ENCODE measurements around the gene RPL13A. TPM values are rescaled to one million over a fixed set of nuclear protein-coding genes. Genes with fewer than 3 reads are reported as not detected.
"Not testable (repeated sequence)": the region's sequence is repeated elsewhere in the genome, so short reads cannot be mapped to it uniquely, and the experiment has no call there.

The RPL13A gene
- total RNA-seq, 6 experiments from 2014 or later: 2,015 to 2,373 (median 2,179) TPM

GRCh38 chr19:49441960-49442350 lies 45.5 kb upstream of the RPL13A start:
- H3K27me3 Mint-ChIP-seq (ENCODE audit: insufficient read depth): peaks cover 38% of the 10 kb centered on the region
- H3K4me3 Mint-ChIP-seq: peak overlapping the region; percentile 81; the same call in 1 of the 2 replicates
- no peaks in the 10 kb centered on the region for H3K9me3 Mint-ChIP-seq
- 0 out of 2 replicates have a peak, but pooled peaks cover 7% of the 10 kb centered on the region for H3K36me3 Mint-ChIP-seq (ENCODE audit: low read depth)
- no peak for DNase-seq
- TF ChIP-seq CTCF (IDR thresholded peaks at IDR 0.05): no peak
- H3K27ac Mint-ChIP-seq: no peak overlapping the region
- H3K4me1 Mint-ChIP-seq (ENCODE audit: low read depth): peaks cover 32% of the 10 kb centered on the region

GRCh38 chr19:49442354-49442753 lies 45.1 kb upstream of the RPL13A start:
- no peak for DNase-seq
- H3K9me3 Mint-ChIP-seq: no peaks in the 10 kb centered on the region
- no peak for TF ChIP-seq CTCF (IDR thresholded peaks at IDR 0.05)
- H3K27ac Mint-ChIP-seq: no peak overlapping the region
- H3K36me3 Mint-ChIP-seq (ENCODE audit: low read depth): peaks cover 7% of the 10 kb centered on the region; the same call in 1 of the 2 replicates
- peak overlapping the region; percentile 81 for H3K4me3 Mint-ChIP-seq
- H3K4me1 Mint-ChIP-seq (ENCODE audit: low read depth): peaks cover 32% of the 10 kb centered on the region
- H3K27me3 Mint-ChIP-seq (ENCODE audit: insufficient read depth): peaks cover 36% of the 10 kb centered on the region

- Mint-ChIP-seq H3K36me3 (ENCODE audit: low read depth) (peaks cover 7% of the 10 kb centered on the region; the same call in 1 of the 2 replicates), H3K4me3 (peak overlapping the region; percentile 81), H3K4me1 (ENCODE audit: low read depth) (peaks cover 32% of the 10 kb centered on the region), H3K9me3 (no peaks in the 10 kb centered on the region), H3K27me3 (ENCODE audit: insufficient read depth) (peaks cover 31% of the 10 kb centered on the region), H3K27ac (no peak overlapping the region)
- no peak for TF ChIP-seq CTCF (IDR thresholded peaks at IDR 0.05)
- DNase-seq: peak; percentile 80
These were observed 44.5 kb upstream of the RPL13A start for GRCh38 chr19:49442771-49443365.

- Mint-ChIP-seq H3K36me3 (ENCODE audit: low read depth) (peaks cover 13% of the 10 kb centered on the region; the same call in 1 of the 2 replicates), H3K4me3 (peak overlapping the region; percentile 81), H3K27ac (no peak overlapping the region), H3K4me1 (ENCODE audit: low read depth) (peaks cover 36% of the 10 kb centered on the region), H3K9me3 (no peaks in the 10 kb centered on the region), H3K27me3 (ENCODE audit: insufficient read depth) (peaks cover 27% of the 10 kb centered on the region)
- TF ChIP-seq CTCF (IDR thresholded peaks at IDR 0.05): peak; percentile 89
- peak; percentile 87 for DNase-seq
These were observed 43.9 kb upstream of the RPL13A start for GRCh38 chr19:49443366-49444099.

- H3K4me3 Mint-ChIP-seq: peak overlapping the region; percentile 81
- H3K36me3 Mint-ChIP-seq (ENCODE audit: low read depth): peaks cover 14% of the 10 kb centered on the region; the same call in 1 of the 2 replicates
- peaks cover 38% of the 10 kb centered on the region for H3K4me1 Mint-ChIP-seq (ENCODE audit: low read depth)
- DNase-seq, H3K27ac Mint-ChIP-seq, H3K9me3 Mint-ChIP-seq: not testable (repeated sequence)
- H3K27me3 Mint-ChIP-seq (ENCODE audit: insufficient read depth): peaks cover 20% of the 10 kb centered on the region
These were observed 43.2 kb upstream of the RPL13A start for GRCh38 chr19:49444100-49444700.

GRCh38 chr19:49445997-49446396 lies 41.4 kb upstream of the RPL13A start:
- peaks cover 36% of the 10 kb centered on the region for H3K4me1 Mint-ChIP-seq (ENCODE audit: low read depth)
- no peak overlapping the region for H3K4me3 Mint-ChIP-seq
- no peak for DNase-seq
- H3K27me3 Mint-ChIP-seq (ENCODE audit: insufficient read depth): peaks cover 9% of the 10 kb centered on the region
- no peak overlapping the region for H3K27ac Mint-ChIP-seq
- H3K9me3 Mint-ChIP-seq: no peaks in the 10 kb centered on the region
- H3K36me3 Mint-ChIP-seq (ENCODE audit: low read depth): peaks cover 14% of the 10 kb centered on the region; the same call in 1 of the 2 replicates
- TF ChIP-seq CTCF (IDR thresholded peaks at IDR 0.05): no peak

Data from HFFc6 (cell line).